Astrocyte of the spinal cord (primary cell): ENCODE measurements around the gene ADAR.

Experiments
- DNase-seq: peaks from one replicate; pipeline ENCODE4 v3.0.0; 2011; ENCODE audit warnings: low read depth, low spot score
- H3K4me3 ChIP-seq: 2 replicates; pipeline ENCODE4 v1.5.1; 2011; ENCODE audit warnings: low read depth, mild to moderate bottlenecking, low read length, moderate library complexity
- CTCF ChIP-seq: IDR thresholded peaks from 2 replicates; pipeline ENCODE4 v1.5.1; 2012; ENCODE audit warnings: low read depth, mild to moderate bottlenecking, low read length, inconsistent platforms
- in situ Hi-C: cut with HindIII; loops from 2 replicates; pipeline ENCODE4 v1.10.0; 2017; ENCODE audit warnings: low sequenced_read_pairs

ADAR gene

GRCh38 chr1:154586231-154586630 lies 21.8 kb downstream of the ADAR start:
- H3K4me3 ChIP-seq = no peak overlapping the region
- DNase-seq = no peak
- TF ChIP-seq CTCF = no peak
- in situ Hi-C loops = no loop called here

DNA sequence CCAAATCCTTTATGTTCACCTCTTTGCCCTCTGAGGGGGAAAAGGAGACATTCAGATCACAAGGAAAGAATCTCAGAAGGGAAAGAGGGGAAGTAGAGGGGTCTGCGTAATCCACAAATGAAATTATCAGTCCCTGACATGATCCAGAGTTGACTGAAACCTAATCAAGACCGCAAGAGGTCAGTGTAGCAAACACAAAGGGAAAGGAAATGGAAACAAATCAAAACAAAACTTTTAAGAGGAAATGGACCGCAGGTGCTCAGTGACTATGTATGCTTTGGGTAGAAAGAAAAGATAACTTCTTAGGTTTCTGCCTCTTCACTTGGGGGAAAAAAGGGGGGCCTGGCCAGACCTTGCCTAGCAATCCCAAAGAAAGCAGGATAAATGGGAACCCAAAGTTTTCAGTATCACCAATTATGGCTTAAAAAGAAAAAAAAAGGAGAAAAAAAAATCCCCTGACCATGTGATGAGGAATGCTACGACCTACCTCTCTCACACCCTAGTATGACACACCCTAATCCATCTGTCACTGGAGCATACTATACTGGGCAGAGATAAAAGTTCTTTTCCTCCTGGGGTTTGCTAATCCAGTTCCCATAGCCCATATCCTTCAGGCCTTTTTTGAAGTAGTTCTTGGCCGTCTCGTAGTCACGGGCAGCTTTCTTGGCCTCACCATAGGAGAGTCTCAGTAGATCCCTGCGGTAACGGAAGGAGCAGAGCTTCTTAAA lies 23.6 kb downstream of the ADAR start:
- TF ChIP-seq CTCF = no peak
- in situ Hi-C loops = no loop called here
- no peak overlapping the region for H3K4me3 ChIP-seq
- DNase-seq = no peak

DNA sequence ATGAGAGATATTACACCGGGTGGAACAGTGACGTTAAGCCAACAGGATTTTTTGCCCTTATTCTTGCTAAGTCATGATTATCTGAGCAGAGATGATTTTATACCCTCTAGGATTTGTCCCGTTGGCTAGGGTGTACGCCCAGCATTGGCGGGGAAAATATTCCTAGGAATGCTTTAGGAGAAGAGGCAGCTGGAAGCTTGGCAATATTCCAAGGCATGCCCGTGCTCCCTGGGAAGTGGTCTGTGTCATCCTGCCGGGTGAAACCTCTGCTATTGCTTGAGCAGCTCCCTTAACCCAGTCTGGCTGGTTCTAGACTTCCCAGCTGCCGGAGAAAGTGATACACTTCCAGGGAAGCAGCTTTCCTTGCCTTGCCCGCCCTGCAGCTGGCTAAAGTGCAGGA lies 24.2 kb downstream of the ADAR start:
- in situ Hi-C loops = no loop called here
- no peak for DNase-seq
- H3K4me3 ChIP-seq = no peak overlapping the region
- TF ChIP-seq CTCF = no peak

GRCh38 chr1:154582885-154583284 lies 25.1 kb downstream of the ADAR start:
- H3K4me3 ChIP-seq = no peak overlapping the region
- in situ Hi-C loops = no loop called here
- no peak for TF ChIP-seq CTCF
- DNase-seq = no peak

DNA sequence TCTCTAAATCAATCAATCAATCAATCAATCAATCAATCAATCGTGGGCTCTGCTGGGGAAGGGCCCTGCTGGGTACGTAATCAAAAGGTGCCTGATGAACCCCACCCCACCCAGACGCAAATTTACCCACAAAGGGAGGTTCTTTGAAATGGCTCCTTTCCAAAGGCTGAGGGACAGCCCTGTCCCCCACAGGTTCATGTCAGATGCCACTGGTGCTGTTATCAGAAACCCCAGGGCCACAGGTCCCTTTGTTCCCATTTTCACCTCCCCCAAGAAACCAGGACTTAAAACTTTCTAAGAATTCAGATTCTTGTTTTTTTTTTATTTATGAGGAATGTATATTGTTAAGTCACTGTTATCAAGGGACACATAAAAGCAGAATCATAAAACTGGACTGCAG lies 26.2 kb downstream of the ADAR start:
- in situ Hi-C loops = no loop called here
- H3K4me3 ChIP-seq = no peak overlapping the region
- TF ChIP-seq CTCF = no peak
- no peak for DNase-seq

DNA sequence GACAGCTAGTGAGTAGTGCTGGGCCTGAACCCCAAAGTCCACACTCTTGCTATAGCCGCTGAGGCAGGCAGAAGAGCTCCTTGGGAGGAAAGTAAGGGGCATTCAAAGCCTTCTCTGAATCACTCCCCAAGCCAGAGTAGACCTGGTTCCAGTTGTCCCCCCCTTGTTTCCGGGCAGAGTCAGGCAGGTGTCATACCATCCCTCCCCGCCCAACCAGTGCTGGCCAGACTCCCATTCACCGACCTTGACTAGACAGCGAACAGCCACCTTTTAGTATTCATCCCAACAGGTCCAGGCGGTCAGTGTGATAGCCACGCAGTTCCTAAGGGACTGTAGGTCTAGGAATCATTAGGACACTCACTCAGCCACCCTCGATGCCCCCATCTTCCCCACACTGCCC lies 28.6 kb downstream of the ADAR start:
- no peak overlapping the region for H3K4me3 ChIP-seq
- DNase-seq = no peak
- no peak for TF ChIP-seq CTCF
- in situ Hi-C loops = no loop called here

GRCh38 chr1:154578058-154578418 lies 29.9 kb downstream of the ADAR start:
- in situ Hi-C loops = no loop called here
- no peak for DNase-seq
- TF ChIP-seq CTCF = no peak
- H3K4me3 ChIP-seq = no peak overlapping the region
